Small intestine (tissue), 16 donors: ENCODE data around the gene MCL1. TPM values are rescaled to one million over a fixed set of nuclear protein-coding genes. Genes with fewer than 3 reads are reported as not detected.
"Not testable (repeated sequence)": the region's sequence is repeated elsewhere in the genome, so short reads cannot be mapped to it uniquely, and the experiment has no call there.

Experiments
- DNase-seq, 2 donors: peaks; one replicate each; pipeline versions ENCODE4 v3.0.0 to v3.0.0-alpha.2; 2013
- FAIRE-seq: peaks from 2 replicates; lab custom pipeline; 2012; peaks lifted over from hg19 to GRCh38; lab: Jason Lieb, UNC
- H3K27ac ChIP-seq, 3 donors: one replicate each; pipeline ENCODE4 v1.5.1; 2013; ENCODE audit warnings: low read length in 2 of 3, mild to moderate bottlenecking in 2 of 3, control low read depth in 1 of 3, inconsistent platforms in 1 of 3, low read depth in 1 of 3, moderate library complexity in 1 of 3
- H3K27me3 ChIP-seq, 3 donors: one replicate each; pipeline ENCODE4 v1.6.1; 2013; ENCODE audit warnings: low read length in 3 of 3, inconsistent platforms in 1 of 3; ENCODE audit not compliant: control insufficient read depth in 3 of 3, insufficient read depth in 3 of 3
- H3K36me3 ChIP-seq, 3 donors: one replicate each; pipeline ENCODE4 v1.6.1; 2013; ENCODE audit warnings: low read length in 3 of 3, inconsistent platforms in 1 of 3, low read depth in 1 of 3, mild to moderate bottlenecking in 1 of 3, moderate library complexity in 1 of 3; ENCODE audit not compliant: control insufficient read depth in 3 of 3, insufficient read depth in 2 of 3
- H3K4me1 ChIP-seq, 3 donors: one replicate each; pipeline ENCODE4 v1.6.1; 2013; ENCODE audit warnings: low read length in 2 of 3, inconsistent platforms in 1 of 3, low read depth in 1 of 3, mild to moderate bottlenecking in 1 of 3, moderate library complexity in 1 of 3; ENCODE audit not compliant: control insufficient read depth in 3 of 3, insufficient read depth in 2 of 3
- H3K4me3 ChIP-seq, 3 donors: one replicate each; pipeline ENCODE4 v1.5.1; 2013; ENCODE audit warnings: low read length in 3 of 3, control low read depth in 1 of 3, inconsistent platforms in 1 of 3, low read depth in 1 of 3, mild to moderate bottlenecking in 1 of 3, moderate library complexity in 1 of 3
- H3K9me3 ChIP-seq, 2 donors: one replicate each; pipeline ENCODE4 v1.6.1; 2013; ENCODE audit warnings: low read depth in 1 of 2, low read length in 1 of 2; ENCODE audit not compliant: control insufficient read depth in 2 of 2, insufficient read depth in 1 of 2
- WGBS, 3 donors: extraction: QIAGEN DNeasy Blood & Tissue Kit; methylation state at CpG; one replicate each; pipeline ENCODE4 v1.1.7; 2013; 5-methylcytosine and 5-hydroxymethylcytosine counted together
- long read RNA-seq, 10 donors: transcript quantifications; one replicate each; lab custom pipeline, GENCODE V29; 2026
- polyA plus RNA-seq, 4 donors: library from polyadenylated mRNA; stranded (reverse) in 3 of 4; unstranded in 1 of 4; fragments of 200-250 nt in 3 of 4; fragments of 120-200 nt in 1 of 4; gene quantifications; one replicate each; pipeline versions ENCODE4 v1.2.1 to v1.2.3, GENCODE V29; 2013
- donor health status: healthy with polysubstance abuse.
- donor health status: control.
- donor health status: control.
- donor health status: Bipolar disorder and iron deficiency.
- donor health status: healthy.

The MCL1 gene
- polyA plus RNA-seq = 100 to 1,000 TPM in 3 of 4 donors, 10 to 100 TPM in 1; 87.0 to 189 (median 105) TPM
- long read RNA-seq, donor 1 = 0 reads
- long read RNA-seq, donor 2, transcript MCL1-202 (3 exons, 3,932 nt) = major isoform, 10 of 12 reads
- long read RNA-seq, donor 2, partial matches to known transcripts = 0 of 12 reads
- long read RNA-seq, donor 2, other reads (novel, unspliced or antisense) = 0 of 12 reads
- long read RNA-seq, donor 3, transcript MCL1-202 (3 exons, 3,932 nt) = major isoform, 15 of 16 reads
- long read RNA-seq, donor 3, partial matches to known transcripts = 0 of 16 reads
- long read RNA-seq, donor 3, other reads (novel, unspliced or antisense) = 0 of 16 reads
- long read RNA-seq, donor 4, partial matches to known transcripts = 0 of 2 reads
- long read RNA-seq, donor 4, other reads (novel, unspliced or antisense) = 0 of 2 reads
- long read RNA-seq, donor 5, partial matches to known transcripts = 0 of 3 reads
- long read RNA-seq, donor 5, other reads (novel, unspliced or antisense) = 0 of 3 reads
- long read RNA-seq, donor 6, transcript MCL1-202 (3 exons, 3,932 nt) = major isoform, 22 of 24 reads
- long read RNA-seq, donor 6, partial matches to known transcripts = 0 of 24 reads
- long read RNA-seq, donor 6, other reads (novel, unspliced or antisense) = 0 of 24 reads
- long read RNA-seq, donor 7 = 0 reads
- long read RNA-seq, donor 8, transcript MCL1-202 (3 exons, 3,932 nt) = major isoform, 6 of 6 reads
- long read RNA-seq, donor 8, partial matches to known transcripts = 0 of 6 reads
- long read RNA-seq, donor 8, other reads (novel, unspliced or antisense) = 0 of 6 reads
- long read RNA-seq, donor 9, transcript MCL1-202 (3 exons, 3,932 nt) = major isoform, 10 of 10 reads
- long read RNA-seq, donor 9, partial matches to known transcripts = 0 of 10 reads
- long read RNA-seq, donor 9, other reads (novel, unspliced or antisense) = 0 of 10 reads
- long read RNA-seq, donor 10, transcript MCL1-202 (3 exons, 3,932 nt) = major isoform, 32 of 36 reads
- long read RNA-seq, donor 10, partial matches to known transcripts = 0 of 36 reads
- long read RNA-seq, donor 10, other reads (novel, unspliced or antisense) = 0 of 36 reads

GRCh38 chr1:150579110-150579944 lies at the start of gene MCL1:
Gene MCL1 (minus strand): TSS chr1:150579610. CDS start chr1:150579530, 80 bp downstream.
- Histone ChIP-seq H3K4me3 (peak within 1 kb of the TSS; percentile 84 to 99 (median 94)), H3K27ac (peak within 1 kb of the TSS; percentile 98 to 99 (median 99)), H3K9me3 (no peaks in the 10 kb centered on the region), H3K4me1 (peaks cover 3 to 22% (median 4%) of the 10 kb centered on the region in 3 donors), H3K36me3 (peaks cover 7 to 11% (median 10%) of the 10 kb centered on the region in 3 donors), H3K27me3 (no peaks in the 10 kb centered on the region)
- DNase-seq (peak; percentile 95 to 96), FAIRE-seq (no peak)
- WGBS, 3 donors = 0 to 1% (median 0%) methylated on average over 64 to 94 of the region's 94 CpGs

DNA sequence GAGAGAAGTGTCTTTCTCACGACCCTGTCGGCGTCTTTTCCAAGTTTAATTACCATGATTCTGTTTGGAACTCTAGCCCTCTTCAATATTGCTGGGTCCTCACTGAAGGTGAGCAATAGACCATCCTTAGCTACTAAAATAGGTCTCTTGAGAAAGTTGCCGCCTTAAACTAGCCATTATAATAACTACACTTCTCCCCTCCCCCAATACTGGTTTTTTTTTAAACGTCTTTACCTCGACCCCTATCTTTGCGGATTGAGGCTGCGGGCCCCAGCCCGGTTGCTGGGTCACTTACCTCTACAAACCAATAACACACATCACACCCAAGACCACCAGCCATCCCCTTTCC lies 49.3 kb upstream of the MCL1 start:
- FAIRE-seq (no peak), DNase-seq (no peak)
- Histone ChIP-seq H3K27ac (peak overlapping the region; percentile 44 to 97 (median 97)), H3K9me3 (no peaks in the 10 kb centered on the region), H3K36me3 (peaks cover 7 to 19% (median 16%) of the 10 kb centered on the region in 3 donors), H3K27me3 (no peaks in the 10 kb centered on the region), H3K4me3 (peak overlapping the region; percentile 28 to 79 (median 64)), H3K4me1 (peaks cover 0 to 7% (median 1%) of the 10 kb centered on the region in 3 donors)
- 0 to 2% (median 1%) methylated on average over 9 of the region's 9 CpGs for WGBS, 3 donors

GRCh38 chr1:150627826-150628410 lies 48.5 kb upstream of the MCL1 start:
- H3K9me3 ChIP-seq = no peaks in the 10 kb centered on the region
- H3K4me3 ChIP-seq = peak overlapping the region in 2 of 3 donors; percentile 64 to 79
- peaks cover 9 to 21% (median 19%) of the 10 kb centered on the region in 3 donors for H3K36me3 ChIP-seq
- no peak for DNase-seq
- no peak overlapping the region for H3K27ac ChIP-seq
- peaks cover 0 to 7% (median 1%) of the 10 kb centered on the region in 3 donors for H3K4me1 ChIP-seq
- FAIRE-seq = no peak
- no peaks in the 10 kb centered on the region for H3K27me3 ChIP-seq
- 62 to 78% (median 66%) methylated on average over 5 of the region's 5 CpGs for WGBS, 3 donors

- H3K4me1 ChIP-seq = peaks cover 1 to 7% (median 2%) of the 10 kb centered on the region in 3 donors
- no peak for FAIRE-seq
- peaks cover 9 to 29% (median 23%) of the 10 kb centered on the region in 3 donors for H3K36me3 ChIP-seq
These were observed 46.7 kb upstream of the MCL1 start for GRCh38 chr1:150626150-150626549.

DNA sequence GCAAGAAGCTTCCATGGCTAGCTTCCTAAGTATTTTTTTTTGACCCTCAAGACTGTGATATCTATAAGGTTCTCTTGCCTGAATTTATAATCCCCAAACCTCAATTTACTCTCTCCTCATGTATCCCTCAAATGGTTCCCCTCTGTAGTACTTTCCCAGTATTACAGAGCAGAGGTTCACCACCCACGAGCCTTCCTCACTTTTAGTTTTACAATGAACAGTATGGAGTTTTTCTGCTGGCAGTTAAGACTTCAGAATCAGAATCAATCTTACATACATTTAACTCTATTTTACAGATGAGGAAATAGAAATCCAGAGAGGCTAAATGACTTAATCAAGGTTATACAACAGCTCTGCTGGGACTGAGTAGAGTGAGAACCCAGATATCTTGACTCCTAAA lies 45.1 kb upstream of the MCL1 start:
- H3K27ac ChIP-seq, H3K4me3 ChIP-seq, H3K27me3 ChIP-seq, FAIRE-seq, H3K9me3 ChIP-seq, H3K4me1 ChIP-seq, DNase-seq: not testable (repeated sequence)
- H3K36me3 ChIP-seq = peaks cover 9 to 37% (median 23%) of the 10 kb centered on the region in 3 donors
- WGBS, 3 donors = 78 to 84% (median 84%) methylated on average over 1 of the region's 1 CpG

More at GRCh38 chr1:150626150-150626549, 46.7 kb upstream of the MCL1 start:
- Histone ChIP-seq H3K4me3 (no peak overlapping the region), H3K27me3 (no peaks in the 10 kb centered on the region), H3K9me3 (no peaks in the 10 kb centered on the region), H3K27ac (no peak overlapping the region)
- 85 to 93% (median 90%) methylated on average over 2 of the region's 2 CpGs for WGBS, 3 donors
- DNase-seq = no peak

GRCh38 chr1:150624134-150624533 lies 44.7 kb upstream of the MCL1 start:
- not testable (repeated sequence) for H3K27ac ChIP-seq

GRCh38 chr1:150622303-150622975 lies 43.0 kb upstream of the MCL1 start:
- Histone ChIP-seq H3K4me1 (peaks cover 0 to 4% (median 0%) of the 10 kb centered on the region in 3 donors), H3K27ac (peak overlapping the region in 1 of 3 donors; percentile 74), H3K9me3 (no peaks in the 10 kb centered on the region), H3K36me3 (peaks cover 9 to 48% (median 26%) of the 10 kb centered on the region in 3 donors), H3K27me3 (no peaks in the 10 kb centered on the region), H3K4me3 (no peak overlapping the region)
- 52 to 61% (median 57%) methylated on average over 8 of the region's 8 CpGs for WGBS, 3 donors
- no peak for FAIRE-seq
- DNase-seq = no peak

More at GRCh38 chr1:150624134-150624533, 44.7 kb upstream of the MCL1 start:
- H3K4me1 ChIP-seq, FAIRE-seq, DNase-seq, H3K4me3 ChIP-seq, H3K9me3 ChIP-seq, H3K27me3 ChIP-seq: not testable (repeated sequence)
- H3K36me3 ChIP-seq = peaks cover 9 to 37% (median 23%) of the 10 kb centered on the region in 3 donors
- 95 to 100% (median 100%) methylated on average over 1 of the region's 1 CpG for WGBS, 3 donors
